ENCODE measurements around the gene SOX9. TPM values are rescaled to one million over a fixed set of nuclear protein-coding genes. Genes with fewer than 3 reads are reported as not detected.

Gene SOX9
- total RNA-seq, 6 experiments from 2014 or later: 0.71 to 4.2 (median 1.00) TPM

- Mint-ChIP-seq H3K4me3 (peak overlapping the region; percentile 42; the same call in 1 of the 2 replicates), H3K4me1 (ENCODE audit: low read depth) (peaks cover 61% of the 10 kb centered on the region), H3K27me3 (ENCODE audit: insufficient read depth) (peaks cover 10% of the 10 kb centered on the region), H3K27ac (no peak overlapping the region), H3K36me3 (ENCODE audit: low read depth) (peaks cover 12% of the 10 kb centered on the region; the same call in 1 of the 2 replicates), H3K9me3 (no peaks in the 10 kb centered on the region)
- TF ChIP-seq, protein P1, sequence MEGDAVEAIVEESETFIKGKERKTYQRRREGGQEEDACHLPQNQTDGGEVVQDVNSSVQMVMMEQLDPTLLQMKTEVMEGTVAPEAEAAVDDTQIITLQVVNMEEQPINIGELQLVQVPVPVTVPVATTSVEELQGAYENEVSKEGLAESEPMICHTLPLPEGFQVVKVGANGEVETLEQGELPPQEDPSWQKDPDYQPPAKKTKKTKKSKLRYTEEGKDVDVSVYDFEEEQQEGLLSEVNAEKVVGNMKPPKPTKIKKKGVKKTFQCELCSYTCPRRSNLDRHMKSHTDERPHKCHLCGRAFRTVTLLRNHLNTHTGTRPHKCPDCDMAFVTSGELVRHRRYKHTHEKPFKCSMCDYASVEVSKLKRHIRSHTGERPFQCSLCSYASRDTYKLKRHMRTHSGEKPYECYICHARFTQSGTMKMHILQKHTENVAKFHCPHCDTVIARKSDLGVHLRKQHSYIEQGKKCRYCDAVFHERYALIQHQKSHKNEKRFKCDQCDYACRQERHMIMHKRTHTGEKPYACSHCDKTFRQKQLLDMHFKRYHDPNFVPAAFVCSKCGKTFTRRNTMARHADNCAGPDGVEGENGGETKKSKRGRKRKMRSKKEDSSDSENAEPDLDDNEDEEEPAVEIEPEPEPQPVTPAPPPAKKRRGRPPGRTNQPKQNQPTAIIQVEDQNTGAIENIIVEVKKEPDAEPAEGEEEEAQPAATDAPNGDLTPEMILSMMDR (IDR thresholded peaks at IDR 0.05): no peak
- no peak for DNase-seq
Measured at GRCh38 chr17:72123530-72124437, 3.0 kb downstream of the SOX9 start.

- H3K4me1 Mint-ChIP-seq (ENCODE audit: low read depth): peaks cover 55% of the 10 kb centered on the region
- H3K9me3 Mint-ChIP-seq: no peaks in the 10 kb centered on the region
- no peak overlapping the region for H3K27ac Mint-ChIP-seq
- no peak overlapping the region; the same call in 1 of the 2 replicates for H3K4me3 Mint-ChIP-seq
- no peak for DNase-seq
- H3K36me3 Mint-ChIP-seq (ENCODE audit: low read depth): peaks cover 12% of the 10 kb centered on the region; the same call in 1 of the 2 replicates
- TF ChIP-seq, protein P1 (IDR thresholded peaks at IDR 0.05): no peak
- H3K27me3 Mint-ChIP-seq (ENCODE audit: insufficient read depth): peaks cover 9% of the 10 kb centered on the region
Measured at GRCh38 chr17:72124438-72124775, 3.6 kb downstream of the SOX9 start.

DNA sequence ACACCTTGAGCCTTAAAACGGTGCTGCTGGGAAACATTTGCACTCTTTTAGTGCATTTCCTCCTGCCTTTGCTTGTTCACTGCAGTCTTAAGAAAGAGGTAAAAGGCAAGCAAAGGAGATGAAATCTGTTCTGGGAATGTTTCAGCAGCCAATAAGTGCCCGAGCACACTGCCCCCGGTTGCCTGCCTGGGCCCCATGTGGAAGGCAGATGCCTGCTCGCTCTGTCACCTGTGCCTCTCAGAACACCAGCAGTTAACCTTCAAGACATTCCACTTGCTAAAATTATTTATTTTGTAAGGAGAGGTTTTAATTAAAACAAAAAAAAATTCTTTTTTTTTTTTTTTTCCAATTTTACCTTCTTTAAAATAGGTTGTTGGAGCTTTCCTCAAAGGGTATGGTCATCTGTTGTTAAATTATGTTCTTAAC is 4.4 kb downstream of the SOX9 start:
- H3K4me3 Mint-ChIP-seq: no peak overlapping the region
- peaks cover 48% of the 10 kb centered on the region for H3K4me1 Mint-ChIP-seq (ENCODE audit: low read depth)
- no peak overlapping the region for H3K27ac Mint-ChIP-seq
- no peak for DNase-seq
- TF ChIP-seq, protein P1 (IDR thresholded peaks at IDR 0.05): no peak
- no peaks in the 10 kb centered on the region for H3K9me3 Mint-ChIP-seq
- peaks cover 2% of the 10 kb centered on the region; the same call in 1 of the 2 replicates for H3K27me3 Mint-ChIP-seq (ENCODE audit: insufficient read depth)
- peaks cover 12% of the 10 kb centered on the region; the same call in 1 of the 2 replicates for H3K36me3 Mint-ChIP-seq (ENCODE audit: low read depth)

- Mint-ChIP-seq H3K27ac (no peak overlapping the region), H3K36me3 (ENCODE audit: low read depth) (peaks cover 12% of the 10 kb centered on the region; the same call in 1 of the 2 replicates), H3K9me3 (no peaks in the 10 kb centered on the region), H3K27me3 (ENCODE audit: insufficient read depth) (peaks cover 2% of the 10 kb centered on the region; the same call in 1 of the 2 replicates), H3K4me1 (ENCODE audit: low read depth) (peaks cover 44% of the 10 kb centered on the region), H3K4me3 (no peak overlapping the region)
- peak; percentile 11 for DNase-seq
- TF ChIP-seq, protein P1 (IDR thresholded peaks at IDR 0.05): no peak
Measured at GRCh38 chr17:72125742-72126141, 4.9 kb downstream of the SOX9 start.

- Mint-ChIP-seq H3K27ac (peak overlapping the region; percentile 62; the same call in 1 of the 2 replicates), H3K4me1 (ENCODE audit: low read depth) (peaks cover 40% of the 10 kb centered on the region), H3K36me3 (ENCODE audit: low read depth) (peaks cover 12% of the 10 kb centered on the region; the same call in 1 of the 2 replicates), H3K9me3 (no peaks in the 10 kb centered on the region), H3K4me3 (no peak overlapping the region), H3K27me3 (ENCODE audit: insufficient read depth) (peaks cover 2% of the 10 kb centered on the region; the same call in 1 of the 2 replicates)
- TF ChIP-seq, protein P1 (IDR thresholded peaks at IDR 0.05): no peak
- peak; percentile 80 for DNase-seq
Measured at GRCh38 chr17:72126575-72127486, 6.0 kb downstream of the SOX9 start.

All from HFFc6 (cell line).